Measurements from ENCODE around the gene TYMS.

The TYMS gene

GRCh38 chr18:712401-713134 lies 55.1 kb downstream of the TYMS start, which contains the start of gene ENOSF1:
TSS of gene ENOSF1 (minus strand) at chr18:712630. CDS start at chr18:712587, 43 bp downstream.
- peak; percentile 42 to 45 for DNase-seq

DNA sequence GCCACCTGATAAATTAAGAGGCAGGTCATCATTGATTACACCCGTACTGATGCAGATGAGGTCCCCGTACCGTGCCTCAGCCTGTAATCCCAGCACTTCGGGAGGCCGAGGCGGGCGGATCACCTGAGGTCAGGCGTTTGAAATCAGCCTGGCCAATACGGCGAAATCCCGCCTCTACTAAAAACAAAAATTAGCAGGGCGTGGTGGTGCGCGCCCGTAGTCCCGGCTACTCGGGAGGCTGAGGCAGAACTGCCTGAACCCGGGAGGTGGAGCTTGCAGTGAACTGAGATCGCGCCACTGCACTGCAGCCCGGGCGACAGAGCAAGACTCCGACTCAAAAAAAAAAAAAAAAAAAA lies 55.7 kb downstream of the TYMS start:
- no peak for DNase-seq

DNA sequence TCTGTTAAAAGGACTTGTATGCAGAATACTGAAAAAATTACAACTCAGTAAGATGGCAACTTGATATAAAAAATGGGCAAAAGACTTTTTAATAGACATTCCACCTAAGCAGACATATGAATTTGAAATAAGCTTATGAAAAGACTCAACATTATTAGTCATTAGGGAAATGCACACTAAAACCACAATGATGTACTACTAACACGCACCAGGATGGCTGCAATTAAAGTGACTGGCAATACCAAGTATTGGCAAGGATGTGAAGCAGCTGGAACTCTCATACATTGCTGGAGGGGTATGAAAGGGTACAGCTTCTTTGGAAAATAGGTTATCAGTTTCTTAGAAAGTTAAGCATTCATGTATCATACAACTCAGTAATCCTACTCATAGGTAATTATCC lies 58.2 kb downstream of the TYMS start:
- peak in 1 of 2 experiments; percentile 3 for DNase-seq

DNA sequence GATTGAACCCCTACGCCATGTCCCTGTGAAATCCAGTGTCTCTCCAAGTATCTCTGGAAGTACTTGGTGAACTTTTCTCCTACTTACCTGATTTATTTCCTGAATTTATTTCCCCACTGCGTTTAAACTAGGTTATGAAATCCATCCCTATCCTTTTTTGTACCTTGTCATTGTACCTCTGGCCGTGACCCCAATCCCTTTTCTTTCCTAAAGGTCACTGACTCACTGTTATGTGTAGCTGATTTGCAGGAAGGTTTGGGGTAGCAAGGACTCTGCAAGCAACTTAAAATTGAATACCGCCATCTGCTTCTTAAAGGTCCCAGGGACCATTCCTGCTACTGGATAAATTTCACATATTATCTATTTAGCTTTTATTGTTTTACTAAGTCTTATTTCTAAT lies 59.5 kb downstream of the TYMS start:
- DNase-seq, result no peak
